Ovary (tissue), 10 donors: Measurements from ENCODE around the gene SLC25A43. TPM values are rescaled to one million over a fixed set of nuclear protein-coding genes. Genes with fewer than 3 reads are reported as not detected.
"Not testable (repeated sequence)": the region's sequence is repeated elsewhere in the genome, so short reads cannot be mapped to it uniquely, and the experiment has no call there.

Source experiments
- DNase-seq, 5 donors: peaks; one replicate each; pipeline ENCODE4 v3.0.0-alpha.2; 2019 to 2020
- H3K27ac ChIP-seq, 2 donors: fragments of 200-600 bp; one replicate each; pipeline versions ENCODE4 v1.5.1 to v1.8.0; 2019 to 2022
- H3K27me3 ChIP-seq: fragments of 200-600 bp; one replicate; pipeline ENCODE4 v1.8.0; 2022
- H3K36me3 ChIP-seq: fragments of 200-600 bp; sonication (generic); one replicate; pipeline ENCODE4 v1.5.1; 2019
- H3K4me1 ChIP-seq: one replicate; pipeline ENCODE4 v1.8.1; 2013; ENCODE audit warnings: mild to moderate bottlenecking, moderate library complexity; ENCODE audit not compliant: insufficient read depth
- H3K4me3 ChIP-seq: fragments of 200-600 bp; sonication (generic); one replicate; pipeline ENCODE4 v1.5.1; 2017
- H3K9me3 ChIP-seq, 2 donors: fragments of 200-600 bp in 1 of 2; sonication (generic) in 1 of 2; one replicate each; pipeline versions ENCODE4 v1.5.1 to v1.8.1; 2013 to 2019; ENCODE audit warnings: mild to moderate bottlenecking in 1 of 2, moderate library complexity in 1 of 2
- EP300 ChIP-seq: sonication (generic); formaldehyde crosslinking; IDR thresholded peaks from one replicate; pipeline ENCODE4 v1.6.1; 2017; ENCODE audit warnings: antibody characterized with exemption
- POLR2A ChIP-seq: fragments of 450-650 bp; IDR thresholded peaks from one replicate; pipeline ENCODE4 v1.6.1; 2017; ENCODE audit warnings: antibody characterized with exemption, mild to moderate bottlenecking, moderate library complexity
- WGBS, 3 donors: extraction: QIAGEN DNeasy Blood & Tissue Kit in 1 of 3; methylation state at CpG; one replicate each; pipeline versions ENCODE4 v1.1.5 to v1.1.7; 2013 to 2017; 5-methylcytosine and 5-hydroxymethylcytosine counted together
- intact Hi-C, 4 donors: fragments of 100-400 bp; cut with DNase I; formaldehyde crosslinking; loops; one replicate each; pipeline versions ENCODE4 v1.11.0 to v1.15.1; 2022 to 2023
- long read RNA-seq, 3 donors: library from polyadenylated mRNA in 2 of 3; unstranded in 2 of 3; transcript quantifications; one replicate each; pipeline ENCODE4 v2.0.0 and lab custom pipeline, GENCODE V29; 2021 to 2026
- polyA plus RNA-seq, 2 donors: library from polyadenylated mRNA; stranded (reverse); fragments of 200-250 nt in 1 of 2; fragments of 350-450 nt in 1 of 2; fragmentation: Illumina TruSeq in 1 of 2; extraction: RNeasy Lipid Tissue Mini Kit (QIAGEN cat#74804) in 1 of 2; gene quantifications; one replicate each; pipeline ENCODE4 v1.2.3, GENCODE V29; 2013 to 2014
- total RNA-seq, 7 donors: library from RNA; depleted of rRNA in 2 of 7; stranded (reverse); fragments of >200 nt in 2 of 7; fragmentation: NEBNext Ultra II Directional in 3 of 7; extraction: Animal tissue kit (Norgen Biotek cat#: 25700) in 3 of 7; gene quantifications; one replicate each; pipeline versions ENCODE4 v1.1.0 to v1.2.4, GENCODE V29; 2016 to 2023
- TF ChIP-seq, protein P1 (sequence below), 3 donors: fragments of 450-650 bp in 2 of 3; fragments of 200-600 bp in 1 of 3; IDR thresholded peaks; one replicate each; pipeline versions ENCODE4 v1.5.1 to v1.8.0; 2016 to 2022; ENCODE audit warnings: antibody characterized with exemption in 3 of 3, mild to moderate bottlenecking in 1 of 3
- donor health status: DM: no; HTN: no; CAD: no; lungs with moderate emphysema.
- donor health status: DM: no; HTN: no; CAD: no.
- donor health status: Bipolar disorder and iron deficiency.
- donor health status: DM: yes; HTN: yes; CAD: no.
- donor health status: DM: no; HTN: no; CAD: no.
- donor health status: DM: yes; HTN: yes; CAD: no.

Gene SLC25A43
- total RNA-seq = 10 to 100 TPM in 3 of 7 donors, 1 to 10 TPM in 4; 6.6 to 14.5 (median 8.2) TPM
- 10 to 100 TPM in 1 of 2 donors, 1 to 10 TPM in 1; 6.4 to 13.8 TPM for polyA plus RNA-seq
- long read RNA-seq, donor 1, transcript SLC25A43-201 (5 exons, 2,783 nt) = major isoform, 12 of 23 reads
- long read RNA-seq, donor 1, partial matches to known transcripts = 6 of 23 reads
- long read RNA-seq, donor 1, other reads (novel, unspliced or antisense) = 4 of 23 reads
- long read RNA-seq, donor 2, partial matches to known transcripts = 0 of 3 reads
- long read RNA-seq, donor 2, other reads (novel, unspliced or antisense) = 0 of 3 reads
- long read RNA-seq, donor 3, transcript SLC25A43-201 (5 exons, 2,783 nt) = major isoform, 10 of 17 reads
- long read RNA-seq, donor 3, partial matches to known transcripts = 4 of 17 reads
- long read RNA-seq, donor 3, other reads (novel, unspliced or antisense) = 3 of 17 reads

DNA sequence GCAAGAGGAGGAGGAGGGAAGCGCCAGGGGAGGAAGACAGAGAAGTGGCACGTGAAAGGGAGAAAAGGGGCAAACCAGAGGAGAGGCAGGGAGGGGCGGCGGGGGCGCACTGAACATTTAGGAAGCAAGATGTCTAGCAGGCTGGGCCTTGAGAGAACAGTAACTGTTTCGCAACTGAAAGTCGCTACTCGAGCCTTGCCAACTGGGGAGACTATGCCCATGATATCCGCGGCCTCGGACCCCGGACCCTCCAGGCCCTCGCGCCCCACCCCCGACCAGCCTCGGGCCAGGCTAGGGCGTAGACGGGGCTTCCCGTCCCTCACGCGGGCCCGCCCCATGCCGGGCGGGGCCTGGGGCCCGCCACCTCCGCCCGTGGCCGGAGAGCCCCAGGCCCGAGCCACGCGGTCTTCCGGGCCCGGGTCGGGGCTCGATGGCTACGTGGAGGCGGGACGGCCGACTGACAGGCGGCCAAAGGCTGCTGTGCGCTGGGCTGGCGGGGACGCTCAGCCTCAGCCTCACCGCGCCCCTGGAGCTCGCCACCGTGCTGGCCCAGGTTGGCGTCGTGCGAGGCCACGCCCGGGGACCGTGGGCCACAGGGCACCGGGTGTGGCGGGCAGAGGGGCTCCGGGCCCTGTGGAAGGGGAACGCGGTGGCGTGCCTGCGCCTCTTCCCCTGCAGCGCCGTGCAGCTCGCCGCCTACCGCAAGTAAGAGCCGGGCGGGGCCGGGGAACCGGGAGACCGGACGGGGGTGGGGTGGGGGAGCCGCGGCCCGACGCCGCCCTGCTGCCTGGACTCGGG is at the start of gene SLC25A43:
Gene SLC25A43 (plus strand): TSS at position 363 of the 798 bp plus-strand sequence. CDS start 68 bp downstream, at position 431.
- WGBS, 3 donors = 24 to 38% (median 32%) methylated on average over 45 to 77 of the region's 77 CpGs
- TF ChIP-seq, protein P1, sequence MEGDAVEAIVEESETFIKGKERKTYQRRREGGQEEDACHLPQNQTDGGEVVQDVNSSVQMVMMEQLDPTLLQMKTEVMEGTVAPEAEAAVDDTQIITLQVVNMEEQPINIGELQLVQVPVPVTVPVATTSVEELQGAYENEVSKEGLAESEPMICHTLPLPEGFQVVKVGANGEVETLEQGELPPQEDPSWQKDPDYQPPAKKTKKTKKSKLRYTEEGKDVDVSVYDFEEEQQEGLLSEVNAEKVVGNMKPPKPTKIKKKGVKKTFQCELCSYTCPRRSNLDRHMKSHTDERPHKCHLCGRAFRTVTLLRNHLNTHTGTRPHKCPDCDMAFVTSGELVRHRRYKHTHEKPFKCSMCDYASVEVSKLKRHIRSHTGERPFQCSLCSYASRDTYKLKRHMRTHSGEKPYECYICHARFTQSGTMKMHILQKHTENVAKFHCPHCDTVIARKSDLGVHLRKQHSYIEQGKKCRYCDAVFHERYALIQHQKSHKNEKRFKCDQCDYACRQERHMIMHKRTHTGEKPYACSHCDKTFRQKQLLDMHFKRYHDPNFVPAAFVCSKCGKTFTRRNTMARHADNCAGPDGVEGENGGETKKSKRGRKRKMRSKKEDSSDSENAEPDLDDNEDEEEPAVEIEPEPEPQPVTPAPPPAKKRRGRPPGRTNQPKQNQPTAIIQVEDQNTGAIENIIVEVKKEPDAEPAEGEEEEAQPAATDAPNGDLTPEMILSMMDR (IDR thresholded peaks at IDR 0.05) = no peak
- no peak for TF ChIP-seq EP300
- no peak for TF ChIP-seq POLR2A

DNA sequence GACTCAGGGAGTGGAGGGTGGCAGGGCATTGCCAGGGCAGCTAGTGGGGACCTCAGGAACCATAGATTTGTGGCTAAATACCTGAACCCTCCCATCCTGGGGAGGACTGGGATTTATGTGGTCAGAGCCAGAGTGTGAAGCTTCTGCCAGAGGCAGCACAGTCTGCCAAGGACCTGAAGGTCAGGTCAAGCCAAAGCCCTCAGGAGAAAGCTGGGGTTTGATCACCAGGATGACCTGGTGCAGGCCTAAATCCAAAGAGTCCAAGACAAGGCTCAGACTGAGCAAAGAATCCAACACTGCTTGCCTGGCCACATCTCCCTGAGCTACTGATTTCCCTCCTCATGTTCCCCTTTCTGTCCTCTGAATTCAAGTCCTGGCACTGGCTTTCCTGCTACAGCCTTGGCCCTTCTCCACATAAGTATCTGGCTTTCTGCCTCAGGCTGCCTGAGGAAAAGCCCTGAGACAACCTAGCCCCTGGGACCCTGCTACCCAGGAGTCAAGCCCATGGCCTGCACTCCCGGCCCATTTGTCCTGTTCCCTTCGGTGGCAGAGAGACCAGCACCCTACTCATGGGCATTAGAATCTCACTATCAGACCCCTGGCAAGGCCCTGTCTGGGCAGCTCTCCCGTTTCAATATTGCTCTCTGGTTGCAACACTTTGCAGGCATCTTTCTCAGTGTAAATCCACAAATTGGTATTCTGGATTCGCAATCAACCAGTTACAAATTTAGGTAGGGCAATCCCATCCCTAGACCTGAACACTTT is 39.3 kb upstream of the SLC25A43 start:
- no peaks in the 10 kb centered on the region for H3K4me1 ChIP-seq
- no peak overlapping the region for H3K27ac ChIP-seq
- H3K27me3 ChIP-seq = no peaks in the 10 kb centered on the region
- no peak overlapping the region for H3K4me3 ChIP-seq
- TF ChIP-seq POLR2A = no peak
- TF ChIP-seq, protein P1 (IDR thresholded peaks at IDR 0.05) = no peak
- TF ChIP-seq EP300 = no peak
- no peak for DNase-seq
- H3K36me3 ChIP-seq = no peaks in the 10 kb centered on the region
- WGBS, 3 donors = 57 to 71% (median 63%) methylated on average over 4 of the region's 4 CpGs
- no peaks in the 10 kb centered on the region for H3K9me3 ChIP-seq
- intact Hi-C loops = no loop called here

More for the DNA sequence above, at the start of gene SLC25A43:
- peak; percentile 25 to 57 (median 47) for DNase-seq
- no peaks in the 10 kb centered on the region for H3K9me3 ChIP-seq
- peak within 1 kb of the TSS; percentile 60 to 89 for H3K27ac ChIP-seq
- no peaks in the 10 kb centered on the region for H3K27me3 ChIP-seq
- H3K36me3 ChIP-seq = no peaks in the 10 kb centered on the region
- H3K4me1 ChIP-seq = no peaks in the 10 kb centered on the region
- peak within 1 kb of the TSS; percentile 59 for H3K4me3 ChIP-seq
- intact Hi-C loops = no loop called here

DNA sequence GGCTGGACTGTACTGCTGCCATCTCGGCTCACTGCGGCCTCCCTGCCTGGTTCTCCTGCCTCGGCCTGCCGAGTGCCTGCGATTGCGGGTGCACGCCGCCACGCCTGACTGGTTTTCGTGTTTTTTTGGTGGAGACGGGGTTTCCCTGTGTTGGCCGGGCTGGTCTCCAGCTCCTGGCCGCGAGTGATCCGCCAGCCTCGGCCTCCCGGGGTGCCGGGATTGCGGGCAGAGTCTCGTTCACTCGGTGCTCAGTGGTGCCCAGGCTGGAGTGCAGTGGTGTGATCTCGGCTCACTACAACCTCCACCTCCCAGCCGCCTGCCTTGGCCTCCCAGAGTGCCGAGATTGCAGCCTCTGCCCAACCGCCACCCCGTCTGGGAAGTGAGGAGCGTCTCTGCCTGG is 37.7 kb upstream of the SLC25A43 start:
- H3K27me3 ChIP-seq, H3K4me1 ChIP-seq, DNase-seq, H3K36me3 ChIP-seq, H3K27ac ChIP-seq, H3K4me3 ChIP-seq, intact Hi-C loops, H3K9me3 ChIP-seq: not testable (repeated sequence)
- 93 to 94% methylated on average over 12 to 27 of the region's 27 CpGs; no CpG with 5 or more reads in 1 of the 3 donors for WGBS, 3 donors

DNA sequence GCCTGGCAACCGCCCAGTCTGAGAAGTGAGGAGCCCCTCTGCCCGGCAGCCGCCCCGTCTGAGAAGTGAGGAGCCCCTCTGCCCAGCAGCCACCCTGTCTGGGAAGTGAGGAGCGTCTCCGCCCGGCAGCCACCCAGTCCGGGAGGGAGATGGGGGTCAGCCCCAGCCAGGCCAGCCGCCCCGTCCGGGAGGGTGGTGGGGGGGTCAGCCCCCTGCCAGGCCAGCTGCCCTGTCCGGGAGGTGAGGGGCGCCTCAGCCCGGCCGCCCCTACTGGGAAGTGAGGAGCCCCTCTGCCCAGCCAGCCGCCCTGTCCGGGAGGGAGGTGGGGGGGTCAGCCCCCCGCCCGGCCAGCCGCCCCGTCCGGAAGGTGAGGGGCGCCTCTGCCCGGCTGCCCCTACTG is 37.1 kb upstream of the SLC25A43 start:
- H3K27me3 ChIP-seq, H3K4me3 ChIP-seq, H3K4me1 ChIP-seq, intact Hi-C loops, H3K27ac ChIP-seq, H3K36me3 ChIP-seq, H3K9me3 ChIP-seq, DNase-seq: not testable (repeated sequence)
- WGBS, 3 donors = 95 to 98% (median 95%) methylated on average over 8 to 24 of the region's 24 CpGs

DNA sequence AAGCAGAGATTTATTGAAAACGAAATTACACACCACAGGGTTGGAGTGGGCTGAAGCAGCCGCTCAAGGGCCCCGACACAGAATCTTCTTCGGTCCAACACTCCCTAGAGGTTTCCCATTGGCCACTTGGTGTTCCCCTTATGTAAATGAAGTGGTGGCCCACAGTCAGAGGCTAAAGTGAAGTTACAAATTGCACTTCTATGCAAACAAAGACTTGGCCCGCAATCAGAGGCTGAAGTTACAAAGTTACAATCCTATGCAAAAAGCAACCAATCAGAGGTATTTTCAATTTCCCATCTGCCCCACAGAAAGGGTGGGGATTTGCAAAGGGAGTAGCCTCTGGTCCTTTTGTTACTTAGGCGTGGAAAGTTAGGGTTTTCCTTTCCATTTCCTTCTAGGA is 35.7 kb upstream of the SLC25A43 start:
- WGBS, 3 donors = 76 to 77% (median 76%) methylated on average over 6 of the region's 6 CpGs
- Histone ChIP-seq H3K9me3 (no peaks in the 10 kb centered on the region), H3K36me3 (no peaks in the 10 kb centered on the region), H3K27me3 (no peaks in the 10 kb centered on the region), H3K4me1 (no peaks in the 10 kb centered on the region), H3K27ac (no peak overlapping the region), H3K4me3 (no peak overlapping the region)
- no peak for DNase-seq
- intact Hi-C loops = no loop called here
- TF ChIP-seq EP300 (no peak), POLR2A (no peak)
- TF ChIP-seq, protein P1 (IDR thresholded peaks at IDR 0.05) = no peak

DNA sequence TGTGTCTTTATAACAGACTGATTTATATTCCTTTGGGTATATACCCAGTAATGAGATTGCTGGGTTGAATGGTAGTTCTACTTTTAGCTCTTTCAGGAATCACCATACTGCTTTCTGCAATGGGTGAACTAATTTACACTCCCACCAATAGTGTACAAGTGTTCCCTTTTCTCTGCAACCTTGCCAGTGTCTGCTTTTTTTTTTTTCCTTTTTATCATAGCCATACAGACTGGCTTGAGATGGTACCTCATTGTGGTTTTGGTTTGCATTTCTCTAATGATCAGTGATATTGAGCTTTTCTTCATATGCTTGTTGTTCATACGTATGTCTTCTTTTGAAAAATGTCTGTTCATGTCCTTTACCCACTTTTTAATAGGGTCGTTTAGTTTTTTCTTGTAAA is 27.3 kb upstream of the SLC25A43 start:
- DNase-seq, intact Hi-C loops, H3K27ac ChIP-seq, H3K9me3 ChIP-seq, H3K27me3 ChIP-seq, H3K4me1 ChIP-seq, H3K36me3 ChIP-seq, H3K4me3 ChIP-seq: not testable (repeated sequence)
- 46 to 64% (median 48%) methylated on average over 2 of the region's 2 CpGs for WGBS, 3 donors
